HG03060 (cell line): Measurements from ENCODE around the gene LY6G6C.

ENCODE experiments used
- ATAC-seq: cut with Tn5 transposase; IDR thresholded peaks from one replicate; pipeline ENCODE4 v1.9.1; 2021; ENCODE audit warnings: low read depth, moderate number of reproducible peaks; ENCODE audit not compliant: unreplicated experiment

Gene LY6G6C

GRCh38 chr6:31687321-31687720 is 34.2 kb downstream of the LY6G6C start:
- no peak for ATAC-seq

DNA sequence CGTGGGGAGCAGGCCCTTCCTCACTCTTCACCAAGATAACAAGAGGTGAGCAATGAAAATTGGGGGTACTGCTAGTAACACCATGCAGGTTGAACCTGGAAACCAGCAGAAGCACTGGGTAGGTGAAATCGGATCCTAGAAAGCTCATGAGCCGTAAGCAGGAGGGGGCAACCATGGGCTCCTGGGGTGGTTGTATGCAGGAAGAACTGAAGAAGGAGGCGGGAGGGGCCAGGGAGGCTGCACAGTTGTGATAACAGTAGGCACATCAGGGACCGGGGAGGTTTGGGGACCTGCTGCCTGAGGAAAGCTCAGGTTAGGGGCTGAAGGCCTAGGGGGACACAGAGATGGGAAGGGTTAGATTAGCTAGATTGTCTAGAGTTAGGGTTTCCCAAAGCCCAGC is 35.1 kb downstream of the LY6G6C start:
- no peak for ATAC-seq

- no peak for ATAC-seq
These were observed 38.0 kb downstream of the LY6G6C start for GRCh38 chr6:31683591-31683990.

- ATAC-seq = no peak
These were observed 40.3 kb downstream of the LY6G6C start for GRCh38 chr6:31681135-31681671.

GRCh38 chr6:31680226-31681134 is 41.1 kb downstream of the LY6G6C start, which contains the start of gene LY6G5C:
Gene LY6G5C (minus strand): TSS chr6:31681067. CDS start chr6:31680373, 694 bp downstream.
- no peak for ATAC-seq

DNA sequence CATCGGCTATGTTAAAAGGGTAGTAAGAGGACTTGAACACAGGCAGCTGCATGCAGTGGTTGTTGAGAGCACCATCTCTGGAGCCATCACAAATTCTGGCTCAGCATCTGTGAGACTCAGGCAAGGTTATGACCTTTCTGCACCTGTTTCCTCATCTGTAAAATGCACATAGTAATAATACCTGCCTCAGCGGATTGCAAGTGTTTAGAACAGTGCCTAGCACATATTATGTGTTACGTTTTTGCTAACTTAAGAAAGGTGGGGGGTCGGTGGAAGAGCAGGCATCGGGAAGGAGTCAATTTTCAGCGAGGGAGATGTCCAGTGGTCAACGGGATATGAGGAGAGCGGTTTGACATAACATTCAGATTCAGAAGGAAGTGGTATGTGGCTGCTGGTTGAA is 43.6 kb downstream of the LY6G6C start:
- no peak for ATAC-seq

DNA sequence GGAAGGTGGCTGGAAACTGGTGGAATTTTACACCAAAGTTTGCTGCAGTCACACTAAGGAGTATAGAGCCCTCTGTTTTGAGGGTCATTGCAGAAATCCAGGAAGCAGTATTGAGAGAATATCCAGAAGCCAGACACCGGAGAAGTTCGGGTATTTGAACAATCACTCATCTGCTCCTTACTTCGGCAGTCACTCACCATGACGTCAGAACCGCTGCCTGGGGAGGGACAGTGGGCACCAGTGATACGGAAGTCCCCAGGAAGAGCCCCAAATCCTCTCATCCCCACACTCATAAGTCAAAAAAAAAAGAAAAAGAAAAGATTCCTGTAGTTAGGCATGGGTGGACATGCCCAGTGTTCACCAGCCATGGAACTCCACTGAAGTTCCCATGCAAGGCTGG is 44.6 kb downstream of the LY6G6C start:
- ATAC-seq = no peak

GRCh38 chr6:31676322-31676903 is 45.1 kb downstream of the LY6G6C start:
- ATAC-seq = no peak

- ATAC-seq = no peak
These were observed 51.9 kb downstream of the LY6G6C start, which contains the start of gene LY6G5B for GRCh38 chr6:31669676-31670075. Gene LY6G5B (plus strand): TSS chr6:31669976. CDS start chr6:31670951, 975 bp downstream.
